NB4 (cell line): ENCODE data around the gene MEN1.

ENCODE experiments used
- CTCF ChIP-seq: IDR thresholded peaks from one replicate; pipeline ENCODE4 v1.5.1; 2012; ENCODE audit warnings: low read depth, low read length
- POLR2A ChIP-seq: IDR thresholded peaks from 2 replicates; pipeline ENCODE4 v1.6.1; 2011; ENCODE audit warnings: mild to moderate bottlenecking; ENCODE audit not compliant: insufficient read length; ENCODE audit errors: extremely low read depth
- TF ChIP-seq, protein P1 (sequence below): IDR thresholded peaks from 2 replicates; pipeline ENCODE4 v1.6.1; 2011; ENCODE audit warnings: low read depth, low read length

DNA sequence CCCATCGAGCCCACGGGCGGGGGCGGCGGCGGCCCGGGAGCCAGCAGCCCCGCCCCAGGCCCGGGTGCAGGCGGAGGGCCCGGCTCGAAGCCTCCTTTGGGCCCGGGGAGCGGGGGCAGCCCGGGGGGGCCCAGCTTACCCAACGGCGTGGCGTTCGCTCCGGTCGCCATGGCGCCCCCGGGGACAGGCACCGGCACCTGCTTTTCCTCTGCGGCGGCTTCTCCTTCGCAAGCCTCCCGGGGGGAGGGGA lies 32.2 kb downstream of the MEN1 start:
- TF ChIP-seq CTCF (no peak), POLR2A (no peak)
- TF ChIP-seq, protein P1, sequence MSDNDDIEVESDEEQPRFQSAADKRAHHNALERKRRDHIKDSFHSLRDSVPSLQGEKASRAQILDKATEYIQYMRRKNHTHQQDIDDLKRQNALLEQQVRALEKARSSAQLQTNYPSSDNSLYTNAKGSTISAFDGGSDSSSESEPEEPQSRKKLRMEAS: no peak
